ENCODE results near the gene TTLL9. TPM values are rescaled to one million over a fixed set of nuclear protein-coding genes. Genes with fewer than 3 reads are reported as not detected.

The TTLL9 gene
- total RNA-seq, 1 donor from 2014 or later = 1.0 TPM

GRCh38 chr20:31945785-31946184, 75.4 kb downstream of the TTLL9 start:
- no peak for DNase-seq

DNA sequence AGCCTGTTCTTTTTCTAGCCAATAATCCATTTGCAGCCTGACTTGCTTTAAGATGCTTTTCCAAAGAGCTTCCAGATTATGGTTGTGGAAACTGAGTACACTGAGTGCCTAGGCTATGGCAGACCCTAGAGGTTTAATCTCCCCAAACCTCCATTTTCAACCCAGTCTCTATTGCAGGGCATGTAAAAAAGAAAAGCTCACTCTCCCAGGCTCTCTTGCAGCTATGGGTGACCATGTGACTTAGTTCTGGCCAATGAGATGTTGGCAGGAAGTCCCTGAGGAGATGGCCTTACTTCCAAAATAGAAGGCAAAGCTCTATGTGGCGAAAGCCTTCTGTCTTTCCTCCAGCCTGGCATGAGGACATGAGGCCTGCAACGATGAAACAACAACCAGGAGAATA, 77.6 kb downstream of the TTLL9 start:
- DNase-seq = no peak

DNA sequence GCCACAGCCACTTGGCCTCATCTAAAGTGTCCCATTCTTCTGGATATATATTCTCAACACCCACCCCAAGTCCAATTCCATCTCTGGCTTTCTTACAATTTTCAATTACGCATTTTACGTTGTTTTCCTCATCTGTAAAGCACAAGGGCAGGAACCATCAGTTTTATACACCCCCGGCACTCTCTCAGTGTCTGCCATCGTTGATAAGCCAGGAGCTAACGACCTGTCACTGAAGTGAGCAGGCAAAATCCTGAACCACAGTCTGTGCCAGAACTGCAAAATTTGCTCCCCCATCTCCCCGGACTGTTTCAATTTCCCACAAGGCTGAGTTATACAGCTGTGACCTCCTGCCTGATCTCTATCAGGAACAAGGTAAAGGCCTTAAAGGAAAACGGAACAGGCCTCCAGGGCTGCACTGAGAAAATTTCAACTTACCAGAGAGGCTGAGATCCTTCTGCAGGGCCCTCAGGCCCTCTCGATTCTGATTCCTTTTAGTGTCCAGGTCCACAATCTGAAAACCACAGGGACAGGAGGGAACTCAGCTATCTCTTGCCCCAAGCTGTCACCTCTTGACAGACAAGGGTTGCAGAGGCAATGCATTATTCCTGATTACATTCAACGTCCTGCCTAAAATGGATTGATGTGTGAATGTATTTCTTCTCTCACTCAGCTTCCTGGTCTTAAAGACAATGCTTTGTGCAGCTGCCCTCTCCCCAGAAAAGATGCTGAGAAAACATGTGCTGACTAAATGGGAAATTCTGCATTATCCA, 79.6 kb downstream of the TTLL9 start:
- DNase-seq = no peak

GRCh38 chr20:31951203-31951529, 80.7 kb downstream of the TTLL9 start:
- DNase-seq = no peak

GRCh38 chr20:31951530-31952453, 81.4 kb downstream of the TTLL9 start, which contains the start of gene PDRG1:
PDRG1 (minus strand) TSS chr20:31952046; CDS start chr20:31951961, 85 bp downstream.
- DNase-seq = peak; percentile 99

GRCh38 chr20:31953556-31954148, 83.2 kb downstream of the TTLL9 start:
- DNase-seq = no peak

DNA sequence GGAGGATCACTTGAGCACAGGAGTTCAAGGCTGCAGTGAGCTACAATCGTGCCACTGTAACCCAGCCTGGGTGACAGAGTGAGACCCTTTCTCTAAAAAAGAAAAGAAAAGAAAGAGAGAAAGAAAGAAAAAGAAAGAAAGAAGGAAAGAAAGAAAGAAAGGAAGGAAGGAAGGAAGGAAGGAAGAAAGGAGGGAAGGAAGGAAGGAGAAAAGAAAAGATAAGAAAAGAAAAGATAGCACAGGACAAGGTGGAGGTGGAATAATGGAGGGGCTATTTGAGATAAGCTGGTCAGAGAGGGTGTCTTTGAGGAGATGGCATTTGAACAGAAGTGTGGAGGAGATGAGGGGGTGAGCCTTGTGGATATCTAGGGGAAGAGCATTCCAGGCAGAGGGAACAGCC, 84.1 kb downstream of the TTLL9 start:
- DNase-seq = no peak

GRCh38 chr20:31956556-31957526, 86.4 kb downstream of the TTLL9 start:
- peak; percentile 10 for DNase-seq

GRCh38 chr20:31962761-31963160, 92.3 kb downstream of the TTLL9 start:
- DNase-seq = no peak

GRCh38 chr20:31963889-31964288, 93.5 kb downstream of the TTLL9 start:
- no peak for DNase-seq

DNA sequence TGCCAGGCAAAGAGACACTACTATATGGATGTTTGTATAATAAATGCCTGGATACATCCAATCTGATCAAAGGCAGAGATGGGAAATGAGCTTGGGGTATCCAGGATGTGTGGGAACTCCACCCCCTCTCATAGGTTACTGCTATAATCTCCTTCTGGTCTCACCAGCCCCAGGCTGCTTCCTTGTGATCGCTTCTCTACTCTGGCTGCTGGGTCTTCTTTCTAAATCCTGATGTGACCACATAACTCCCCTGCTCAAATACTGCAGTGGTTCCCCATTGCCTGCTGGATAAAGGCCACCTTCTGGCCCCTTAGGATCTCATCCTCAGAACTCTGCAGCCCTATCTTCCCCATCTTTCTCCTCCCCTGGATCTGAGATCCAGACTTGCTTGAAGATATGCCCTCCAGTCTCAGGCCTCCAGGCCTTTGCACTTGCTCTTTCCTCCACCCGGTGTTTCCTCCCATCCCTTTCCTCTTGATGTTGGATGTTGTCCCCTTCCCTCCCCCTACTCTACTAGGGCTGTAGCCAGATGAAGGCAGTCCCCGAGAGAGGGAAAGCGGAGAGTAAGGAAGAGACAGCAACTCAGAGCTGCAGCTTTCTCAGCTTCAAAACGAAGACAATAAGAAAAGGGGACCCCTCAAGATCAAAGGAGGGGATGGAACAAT, 96.7 kb downstream of the TTLL9 start:
- no peak for DNase-seq

GRCh38 chr20:31967830-31968249, 97.4 kb downstream of the TTLL9 start, which contains the start of gene XKR7:
XKR7 (plus strand) TSS chr20:31968151; CDS start chr20:31968176, 25 bp downstream.
- DNase-seq = no peak

- DNase-seq = peak; percentile 92
Measured at GRCh38 chr20:31968291-31969126, 98.1 kb downstream of the TTLL9 start.

GRCh38 chr20:31969991-31970390, 99.6 kb downstream of the TTLL9 start:
- no peak for DNase-seq

- DNase-seq = no peak
Measured at GRCh38 chr20:31972471-31973021, 102.1 kb downstream of the TTLL9 start.

GRCh38 chr20:31974296-31974695, 103.9 kb downstream of the TTLL9 start:
- no peak for DNase-seq

DNA sequence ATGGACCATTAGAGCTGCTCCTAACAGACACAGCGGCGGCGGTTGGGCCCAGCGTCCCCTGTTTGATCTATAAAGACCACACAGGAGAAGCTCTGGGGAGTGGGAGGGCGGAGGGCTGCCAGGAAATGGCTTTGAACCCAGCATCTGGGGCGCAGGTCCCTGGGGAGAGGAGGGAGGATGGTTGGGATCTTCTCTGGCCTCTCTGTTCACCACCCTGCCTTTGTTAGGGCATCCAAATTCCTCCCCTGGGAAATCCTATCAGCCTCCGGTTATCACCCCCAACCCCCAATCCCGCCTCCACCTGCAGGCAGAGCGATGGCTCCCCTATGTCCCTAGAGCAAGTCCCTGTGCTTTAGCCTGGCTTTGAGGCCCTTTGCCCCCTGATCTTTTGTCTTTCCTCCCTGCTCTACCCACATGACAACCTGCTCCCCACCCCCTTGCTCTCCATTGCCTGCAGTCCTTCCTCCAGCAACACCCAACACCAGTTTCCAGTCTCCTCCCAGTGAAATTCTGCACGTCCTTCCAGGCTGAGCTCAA, 104.6 kb downstream of the TTLL9 start:
- no peak for DNase-seq

DNA sequence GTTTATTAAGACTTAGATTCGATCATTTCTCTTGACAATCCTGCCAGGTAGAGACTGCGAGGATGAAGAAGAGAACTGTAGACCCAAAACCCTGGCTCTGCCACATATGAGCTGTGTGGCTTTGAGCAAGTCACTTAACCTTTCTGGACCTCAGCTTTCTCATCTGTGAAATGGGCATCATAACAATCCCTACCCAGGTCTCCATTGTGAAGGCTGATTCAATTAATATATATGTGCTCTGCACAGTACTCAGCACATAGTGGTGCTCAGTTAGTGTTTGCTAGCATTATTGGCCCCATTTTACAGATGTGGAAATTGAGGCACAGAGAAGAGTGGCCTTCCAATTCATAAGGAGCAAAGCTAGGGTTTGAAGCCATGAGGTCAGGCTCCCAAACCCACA, 105.4 kb downstream of the TTLL9 start:
- DNase-seq = no peak

DNA sequence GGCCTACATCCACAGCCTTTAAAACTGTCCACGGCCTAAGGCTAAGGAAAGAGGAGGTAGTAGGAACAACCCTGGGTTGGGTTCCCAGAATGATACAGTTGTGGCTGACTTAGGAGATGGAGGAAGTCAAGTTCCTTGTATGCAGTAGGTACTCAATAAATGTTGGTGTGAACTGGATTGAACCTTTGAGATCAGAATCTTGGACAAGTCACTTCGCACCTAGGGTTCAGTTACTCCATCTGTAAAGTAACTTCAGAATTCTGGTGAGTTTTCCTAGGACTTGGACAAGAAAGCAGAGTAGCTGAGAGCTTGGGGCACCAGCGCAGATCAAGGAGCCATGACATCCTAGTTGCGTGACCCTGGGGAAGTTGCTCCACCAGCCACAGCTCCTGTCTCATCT, 106.6 kb downstream of the TTLL9 start:
- DNase-seq = no peak

Data from tongue (tissue), 2 donors.